Neuronal stem cell (in vitro differentiated cells): ENCODE measurements around the gene SLC66A3.

Experiments used
- DNase-seq: peaks from one replicate; pipeline ENCODE4 v3.0.0-alpha.2; 2013; ENCODE audit warnings: low spot score
- H2AFZ ChIP-seq: one replicate; pipeline ENCODE4 v1.6.1; 2013; ENCODE audit warnings: mild to moderate bottlenecking, low read length, inconsistent platforms
- H2AK5ac ChIP-seq: 2 replicates; pipeline ENCODE4 v1.6.1; 2013; ENCODE audit warnings: low read depth, mild to moderate bottlenecking, inconsistent platforms, low read length, moderate library complexity, mixed read lengths
- H2BK120ac ChIP-seq: 2 replicates; pipeline ENCODE4 v1.6.1; 2013; ENCODE audit warnings: low read depth, mild to moderate bottlenecking, inconsistent platforms, low read length, moderate library complexity, mixed read lengths
- H2BK12ac ChIP-seq: one replicate; pipeline ENCODE4 v1.6.1; 2013; ENCODE audit warnings: low read length, inconsistent platforms
- H2BK15ac ChIP-seq: 2 replicates; pipeline ENCODE4 v1.6.1; 2013; ENCODE audit warnings: mild to moderate bottlenecking, low read length, inconsistent platforms, mixed read lengths
- H2BK5ac ChIP-seq: one replicate; pipeline ENCODE4 v1.6.1; 2013; ENCODE audit warnings: inconsistent platforms, mild to moderate bottlenecking, low read length, moderate library complexity
- H3K14ac ChIP-seq: one replicate; pipeline ENCODE4 v1.6.1; 2013; ENCODE audit warnings: low read length, inconsistent platforms
- H3K18ac ChIP-seq: 2 replicates; pipeline ENCODE4 v1.6.1; 2013; ENCODE audit warnings: low read length, inconsistent platforms
- H3K23ac ChIP-seq: 2 replicates; pipeline ENCODE4 v1.6.1; 2013; ENCODE audit warnings: low read depth, mild to moderate bottlenecking, mixed read lengths, low read length, inconsistent platforms; ENCODE audit not compliant: poor library complexity
- H3K27ac ChIP-seq: replicated peaks from 3 replicates; pipeline ENCODE4 v1.5.1; 2013; ENCODE audit warnings: low read length, inconsistent platforms
- H3K27me3 ChIP-seq, 3 experiments: 2 replicates each; pipeline ENCODE4 v1.6.1; 2013; ENCODE audit warnings: low read length in 3 of 3, mild to moderate bottlenecking in 2 of 3, inconsistent platforms in 1 of 3, low read depth in 1 of 3, mixed read lengths in 1 of 3, moderate library complexity in 1 of 3; ENCODE audit not compliant: control insufficient read depth in 3 of 3, insufficient read depth in 3 of 3
- H3K36me3 ChIP-seq, 2 donors: replicated peaks in 1 of 2; 2 replicates each; pipeline ENCODE4 v1.6.1; 2013; ENCODE audit warnings: low read length in 2 of 2; ENCODE audit not compliant: control insufficient read depth in 2 of 2, insufficient read depth in 2 of 2
- H3K4ac ChIP-seq: 2 replicates; pipeline ENCODE4 v1.6.1; 2013; ENCODE audit warnings: inconsistent platforms, mild to moderate bottlenecking, low read length, moderate library complexity
- H3K4me1 ChIP-seq, 2 donors: 1 replicate in 1 of 2; 2 replicates in 1 of 2; pipeline ENCODE4 v1.6.1; 2013; ENCODE audit warnings: low read length in 2 of 2, low read depth in 1 of 2; ENCODE audit not compliant: control insufficient read depth in 2 of 2, insufficient read depth in 1 of 2
- H3K4me2 ChIP-seq: one replicate; pipeline ENCODE4 v1.6.1; 2013; ENCODE audit warnings: mild to moderate bottlenecking, low read length, inconsistent platforms; ENCODE audit not compliant: insufficient read depth, poor library complexity, severe bottlenecking
- H3K4me3 ChIP-seq, 2 donors: 2 replicates each; pipeline ENCODE4 v1.5.1; 2013; ENCODE audit warnings: low read length in 2 of 2, mild to moderate bottlenecking in 2 of 2, inconsistent platforms in 1 of 2, moderate library complexity in 1 of 2
- H3K79me1 ChIP-seq: one replicate; pipeline ENCODE4 v1.6.1; 2013; ENCODE audit warnings: low read depth, mild to moderate bottlenecking, inconsistent platforms, low read length, moderate library complexity
- H3K9ac ChIP-seq: one replicate; pipeline ENCODE4 v1.6.1; 2013; ENCODE audit warnings: mild to moderate bottlenecking, low read depth, low read length, inconsistent platforms; ENCODE audit not compliant: poor library complexity
- H3K9me3 ChIP-seq, 2 donors: replicated peaks in 1 of 2; 2 replicates each; pipeline versions ENCODE3 to v1.6.1; 2013; ENCODE audit warnings: low read length in 2 of 2, mild to moderate bottlenecking in 2 of 2, inconsistent platforms in 1 of 2, low read depth in 1 of 2, mixed read lengths in 1 of 2, moderate library complexity in 1 of 2; ENCODE audit not compliant: control insufficient read depth in 2 of 2, insufficient read depth in 1 of 2
- H4K8ac ChIP-seq: one replicate; pipeline ENCODE4 v1.6.1; 2013; ENCODE audit warnings: low read depth, mild to moderate bottlenecking, inconsistent platforms, low read length, moderate library complexity
- H4K91ac ChIP-seq: one replicate; pipeline ENCODE4 v1.6.1; 2013; ENCODE audit warnings: low read length, low read depth, mild to moderate bottlenecking, inconsistent platforms; ENCODE audit not compliant: poor library complexity
- WGBS, 2 donors: extraction: QIAGEN DNeasy Blood & Tissue Kit; methylation state at CpG; one replicate each; pipeline ENCODE4 v1.1.7; 2013; ENCODE audit warnings: missing lambda C conversion rate in 2 of 2, mixed read lengths in 1 of 2; ENCODE audit not compliant: insufficient read length in 2 of 2, insufficient replicate concordance in 1 of 2; ENCODE audit errors: extremely low coverage in 2 of 2; 5-methylcytosine and 5-hydroxymethylcytosine counted together

Gene SLC66A3

GRCh38 chr2:11179196-11179595, 23.9 kb downstream of the SLC66A3 start:
- no peak for DNase-seq
- no peak overlapping the region for H4K8ac ChIP-seq
- no peak overlapping the region for H3K4me3 ChIP-seq
- H3K27ac ChIP-seq = no peak overlapping the region
- no peak overlapping the region for H3K4me2 ChIP-seq
- peaks cover 1 to 59% of the 10 kb centered on the region in 2 donors for H3K36me3 ChIP-seq
- peaks cover 0 to 5% of the 10 kb centered on the region in 2 donors for H3K4me1 ChIP-seq
- H4K91ac ChIP-seq = no peak overlapping the region
- H2AK5ac ChIP-seq = no peak overlapping the region
- no peaks in the 10 kb centered on the region for H3K27me3 ChIP-seq
- WGBS, 2 donors = no CpG with 5 or more reads among the region's 4 CpGs
- H2BK12ac ChIP-seq = no peak overlapping the region
- H2BK5ac ChIP-seq = no peak overlapping the region
- no peak overlapping the region for H2BK15ac ChIP-seq
- H3K9me3 ChIP-seq = no peaks in the 10 kb centered on the region
- H3K4ac ChIP-seq = no peak overlapping the region
- H3K23ac ChIP-seq = no peak overlapping the region
- H3K79me1 ChIP-seq = no peaks in the 10 kb centered on the region
- no peak overlapping the region for H2BK120ac ChIP-seq
- H3K18ac ChIP-seq = no peak overlapping the region
- H3K9ac ChIP-seq = no peak overlapping the region
- H2AFZ ChIP-seq = no peak overlapping the region
- H3K14ac ChIP-seq = no peak overlapping the region

DNA sequence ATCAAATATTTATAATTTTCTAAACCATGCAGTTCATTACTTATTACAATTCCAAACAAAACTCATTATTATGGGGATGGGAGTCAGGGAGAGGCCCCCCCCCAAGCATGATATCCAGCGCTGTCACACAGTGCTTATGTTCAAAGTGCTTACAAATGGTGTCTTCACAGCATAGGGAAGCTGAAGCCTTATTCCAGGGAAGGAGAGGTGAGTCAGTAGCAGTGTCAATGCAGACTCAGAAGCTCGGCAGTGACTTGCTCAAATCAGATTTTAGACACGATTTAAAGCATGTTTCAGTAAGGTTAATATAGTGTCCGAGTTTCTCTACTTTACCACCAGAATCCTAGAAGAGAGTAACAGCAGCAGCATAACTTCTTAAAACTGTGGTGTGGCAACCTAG, 24.6 kb downstream of the SLC66A3 start:
- peak overlapping the region; percentile 65 for H4K8ac ChIP-seq
- no peaks in the 10 kb centered on the region for H3K27me3 ChIP-seq
- H2AFZ ChIP-seq = no peak overlapping the region
- no peak overlapping the region for H3K4me3 ChIP-seq
- no peak overlapping the region for H4K91ac ChIP-seq
- no CpG with 5 or more reads among the region's 4 CpGs for WGBS, 2 donors
- H3K18ac ChIP-seq = no peak overlapping the region
- no peaks in the 10 kb centered on the region for H3K79me1 ChIP-seq
- H3K4me2 ChIP-seq = no peak overlapping the region
- no peak overlapping the region for H2BK5ac ChIP-seq
- H3K14ac ChIP-seq = no peak overlapping the region
- peaks cover 0 to 5% of the 10 kb centered on the region in 2 donors for H3K4me1 ChIP-seq
- H2BK12ac ChIP-seq = no peak overlapping the region
- H3K9ac ChIP-seq = no peak overlapping the region
- H3K9me3 ChIP-seq = no peaks in the 10 kb centered on the region
- H2AK5ac ChIP-seq = no peak overlapping the region
- DNase-seq = no peak
- no peak overlapping the region for H3K4ac ChIP-seq
- no peak overlapping the region for H2BK120ac ChIP-seq
- H3K36me3 ChIP-seq = peaks cover 1 to 63% of the 10 kb centered on the region in 2 donors
- H3K27ac ChIP-seq = no peak overlapping the region
- no peak overlapping the region for H3K23ac ChIP-seq
- H2BK15ac ChIP-seq = no peak overlapping the region

DNA sequence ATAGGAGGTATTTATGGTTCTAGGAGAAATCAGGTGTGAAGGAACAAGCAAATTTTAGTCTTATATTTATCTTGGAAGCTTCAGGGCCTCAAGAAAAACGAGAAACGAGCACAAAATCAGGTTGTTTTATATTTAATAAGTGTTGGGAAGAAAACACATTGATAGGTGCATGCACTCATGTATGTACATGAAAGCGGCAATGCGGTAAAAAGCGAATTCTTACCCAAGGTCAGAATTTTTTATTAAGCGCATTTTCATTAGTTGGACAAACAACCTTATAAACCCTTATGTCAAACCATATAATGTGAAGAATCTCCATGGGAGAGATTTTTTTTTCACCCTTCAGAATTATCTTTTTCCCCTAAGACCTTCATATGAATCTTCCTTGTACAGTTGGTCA, 25.4 kb downstream of the SLC66A3 start:
- no peaks in the 10 kb centered on the region for H3K27me3 ChIP-seq
- H3K79me1 ChIP-seq = no peaks in the 10 kb centered on the region
- WGBS, 2 donors = no CpG with 5 or more reads among the region's 6 CpGs
- peaks cover 0 to 2% of the 10 kb centered on the region in 2 donors for H3K4me1 ChIP-seq
- no peak for DNase-seq
- H4K8ac ChIP-seq = no peak overlapping the region
- H3K4me3 ChIP-seq = no peak overlapping the region
- no peak overlapping the region for H2BK15ac ChIP-seq
- H4K91ac ChIP-seq = no peak overlapping the region
- no peak overlapping the region for H3K14ac ChIP-seq
- no peak overlapping the region for H3K23ac ChIP-seq
- H3K18ac ChIP-seq = no peak overlapping the region
- no peak overlapping the region for H3K9ac ChIP-seq
- no peak overlapping the region for H3K4me2 ChIP-seq
- H3K36me3 ChIP-seq = peaks cover 1 to 68% of the 10 kb centered on the region in 2 donors
- H3K4ac ChIP-seq = no peak overlapping the region
- H3K27ac ChIP-seq = no peak overlapping the region
- no peaks in the 10 kb centered on the region for H3K9me3 ChIP-seq
- no peak overlapping the region for H2BK120ac ChIP-seq
- no peak overlapping the region for H2BK12ac ChIP-seq
- H2BK5ac ChIP-seq = no peak overlapping the region
- no peak overlapping the region for H2AK5ac ChIP-seq
- H2AFZ ChIP-seq = no peak overlapping the region

- no peaks in the 10 kb centered on the region for H3K79me1 ChIP-seq
- no peak overlapping the region for H2BK12ac ChIP-seq
- no peak overlapping the region for H2BK120ac ChIP-seq
- H3K18ac ChIP-seq = no peak overlapping the region
- no peak overlapping the region for H3K4me3 ChIP-seq
- H3K14ac ChIP-seq = no peak overlapping the region
- H3K27me3 ChIP-seq = no peaks in the 10 kb centered on the region
- H4K91ac ChIP-seq = no peak overlapping the region
- no peak overlapping the region for H2BK5ac ChIP-seq
- no peak overlapping the region for H2AFZ ChIP-seq
- no peak overlapping the region for H4K8ac ChIP-seq
- WGBS, 2 donors = no CpG with 5 or more reads among the region's 2 CpGs
- no peaks in the 10 kb centered on the region for H3K9me3 ChIP-seq
- DNase-seq = no peak
- H3K4me2 ChIP-seq = no peak overlapping the region
- H3K23ac ChIP-seq = no peak overlapping the region
- H2AK5ac ChIP-seq = no peak overlapping the region
- H3K36me3 ChIP-seq = peaks cover 4 to 88% of the 10 kb centered on the region in 2 donors
- H3K4ac ChIP-seq = no peak overlapping the region
- no peaks in the 10 kb centered on the region for H3K4me1 ChIP-seq
- H2BK15ac ChIP-seq = no peak overlapping the region
- H3K27ac ChIP-seq = no peak overlapping the region
- H3K9ac ChIP-seq = no peak overlapping the region
Observed at GRCh38 chr2:11182951-11183350, 27.7 kb downstream of the SLC66A3 start.
